ENCODE results near the gene HTT. TPM values are rescaled to one million over a fixed set of nuclear protein-coding genes. Genes with fewer than 3 reads are reported as not detected.

Gene HTT
- total RNA-seq, 2 donors from 2014 or later = 37.8 to 97.8 TPM

DNA sequence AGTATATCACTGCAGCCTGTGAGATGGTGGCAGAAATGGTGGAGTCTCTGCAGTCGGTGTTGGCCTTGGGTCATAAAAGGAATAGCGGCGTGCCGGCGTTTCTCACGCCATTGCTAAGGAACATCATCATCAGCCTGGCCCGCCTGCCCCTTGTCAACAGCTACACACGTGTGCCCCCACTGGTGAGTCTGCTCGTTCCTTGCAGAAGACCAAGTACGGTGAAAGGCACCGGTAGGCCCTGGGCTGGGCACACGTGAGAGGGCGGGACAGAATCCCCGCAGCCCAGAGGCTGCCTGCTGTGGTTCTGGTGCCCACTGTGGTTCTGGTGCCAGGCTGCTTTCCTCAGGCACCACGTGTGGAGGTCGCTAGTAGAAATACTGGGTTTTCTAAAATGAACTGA is 143.3 kb downstream of the HTT start:
- Histone ChIP-seq H3K27me3 (replicated peaks; ENCODE audit: insufficient read depth) (no peaks in the 10 kb centered on the region), H3K9me3 (no peaks in the 10 kb centered on the region), H3K4me1 (replicated peaks) (no peaks in the 10 kb centered on the region), H3K36me3 (peaks cover 18 to 25% of the 10 kb centered on the region in 2 donors), H3K27ac (no peak overlapping the region), H3K4me3 (no peak overlapping the region)
- intact Hi-C loops (cut with DNase I) = no loop called here
- WGBS = 94% methylated on average over 16 of the region's 16 CpGs
- TF ChIP-seq POLR2A (IDR thresholded peaks at IDR 0.05) (no peak), POLR2AphosphoS5 (IDR thresholded peaks at IDR 0.05) (no peak), CTCF (IDR thresholded peaks at IDR 0.05) (no peak)
- no peak for DNase-seq (ENCODE audit: low spot score)

DNA sequence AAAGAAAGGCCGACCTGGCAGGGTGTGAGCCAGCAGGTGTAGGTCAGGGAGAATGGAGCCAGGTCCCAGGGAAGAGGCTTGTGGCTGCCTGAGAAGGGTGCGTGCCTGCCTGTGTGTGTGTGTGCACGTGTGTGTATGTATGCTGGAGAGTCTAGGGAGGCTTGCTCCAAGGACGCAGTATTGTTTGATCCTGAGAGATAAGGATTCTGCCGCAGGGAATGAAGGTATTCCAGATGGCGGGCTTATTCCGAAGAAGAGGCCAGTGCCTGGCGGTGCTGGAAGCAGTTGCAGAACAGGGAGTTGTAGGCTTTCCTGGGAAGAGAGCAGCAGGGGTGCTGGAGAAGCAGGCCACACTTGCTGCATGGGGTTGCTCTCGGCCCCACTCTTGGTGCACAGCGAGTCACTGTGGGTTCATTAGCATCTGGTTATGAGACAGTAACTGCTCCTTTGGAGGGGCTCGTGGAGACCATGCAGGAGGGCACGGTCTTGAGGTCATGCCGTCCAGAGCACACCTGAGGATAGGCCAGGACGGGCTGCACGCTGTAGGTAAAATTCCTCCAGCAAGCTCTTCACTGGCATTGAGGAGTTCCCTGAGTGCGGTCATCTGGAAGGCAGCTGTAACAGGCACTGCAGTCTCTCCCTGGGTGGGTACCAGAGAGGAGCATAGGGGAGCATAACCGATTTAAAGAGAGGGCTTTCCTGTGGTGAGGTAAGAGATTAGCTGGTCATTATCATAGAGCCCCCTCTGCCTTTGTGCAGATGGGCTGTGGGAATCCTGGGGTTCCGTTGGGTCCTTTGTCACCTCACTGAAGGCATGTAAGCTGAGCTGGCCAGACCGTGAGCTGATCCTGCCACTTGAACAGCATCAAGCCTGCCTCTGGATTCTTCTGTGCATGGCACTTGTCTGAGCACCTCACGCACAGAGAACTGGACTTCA is 144.6 kb downstream of the HTT start:
- DNase-seq (ENCODE audit: low spot score) = no peak

GRCh38 chr4:3219761-3220475 is 145.4 kb downstream of the HTT start:
- intact Hi-C loops (cut with DNase I) = no loop called here
- peaks cover 14 to 22% of the 10 kb centered on the region in 2 donors for H3K36me3 ChIP-seq
- TF ChIP-seq POLR2A (IDR thresholded peaks at IDR 0.05) (no peak), CTCF (IDR thresholded peaks at IDR 0.05) (no peak)
- H3K27ac ChIP-seq = no peak overlapping the region
- no peaks in the 10 kb centered on the region for H3K27me3 ChIP-seq (replicated peaks; ENCODE audit: insufficient read depth)
- H3K4me1 ChIP-seq (replicated peaks) = no peaks in the 10 kb centered on the region
- no peaks in the 10 kb centered on the region for H3K9me3 ChIP-seq
- WGBS = 73% methylated on average over 9 of the region's 9 CpGs
- no peak overlapping the region for H3K4me3 ChIP-seq
- no peak for DNase-seq (ENCODE audit: low spot score)

More for the DNA sequence above, 144.6 kb downstream of the HTT start:
- 92% methylated on average over 20 of the region's 20 CpGs for WGBS
- peaks cover 14 to 22% of the 10 kb centered on the region in 2 donors for H3K36me3 ChIP-seq
- intact Hi-C loops (cut with DNase I) = no loop called here
- TF ChIP-seq POLR2AphosphoS5 (IDR thresholded peaks at IDR 0.05) (no peak), POLR2A (IDR thresholded peaks at IDR 0.05) (no peak), CTCF (IDR thresholded peaks at IDR 0.05) (no peak)
- no peaks in the 10 kb centered on the region for H3K27me3 ChIP-seq (replicated peaks; ENCODE audit: insufficient read depth)
- H3K4me1 ChIP-seq (replicated peaks) = no peaks in the 10 kb centered on the region
- no peaks in the 10 kb centered on the region for H3K9me3 ChIP-seq
- no peak overlapping the region for H3K4me3 ChIP-seq
- no peak overlapping the region for H3K27ac ChIP-seq

GRCh38 chr4:3220476-3221183 is 146.1 kb downstream of the HTT start:
- TF ChIP-seq POLR2A (IDR thresholded peaks at IDR 0.05) (no peak), POLR2AphosphoS5 (IDR thresholded peaks at IDR 0.05) (no peak), CTCF (IDR thresholded peaks at IDR 0.05) (no peak)
- Histone ChIP-seq H3K4me3 (no peak overlapping the region), H3K36me3 (peaks cover 14 to 16% of the 10 kb centered on the region in 2 donors), H3K9me3 (no peaks in the 10 kb centered on the region), H3K27ac (no peak overlapping the region), H3K27me3 (replicated peaks; ENCODE audit: insufficient read depth) (no peaks in the 10 kb centered on the region), H3K4me1 (replicated peaks) (no peaks in the 10 kb centered on the region)
- 71% methylated on average over 8 of the region's 8 CpGs for WGBS
- intact Hi-C loops (cut with DNase I) = no loop called here
- no peak for DNase-seq (ENCODE audit: low spot score)
